B cell (primary cell): ENCODE measurements around the gene PRDM11. TPM values are rescaled to one million over a fixed set of nuclear protein-coding genes. Genes with fewer than 3 reads are reported as not detected.

Experiments used
- ATAC-seq: fragments of 200-7000 bp; cut with Tn5 transposase; one replicate; pipeline ENCODE4 v1.10.0; 2021; ENCODE audit warnings: low read depth, mild to moderate bottlenecking, moderate number of reproducible peaks, moderate library complexity
- CTCF ChIA-PET: fragments of 350-600 bp; sonication (Branson Sonifier 250); formaldehyde crosslinking; loops from one replicate; lab custom pipeline; 2021; ENCODE audit warnings: antibody characterized with exemption, inconsistent platforms; lab: Charles Lee
- POLR2A ChIA-PET: fragments of 350-600 bp; sonication (Branson Sonifier 250); formaldehyde crosslinking; loops from one replicate; lab custom pipeline; 2021; ENCODE audit warnings: antibody characterized with exemption; lab: Charles Lee
- DNase-seq: peaks from one replicate; pipeline ENCODE4 v3.0.0; 2013
- H2AFZ ChIP-seq: 2 replicates; pipeline ENCODE4 v1.6.1; 2012; ENCODE audit warnings: mild to moderate bottlenecking, low read depth, low read length; ENCODE audit not compliant: insufficient read depth, poor library complexity, severe bottlenecking
- H3K27ac ChIP-seq, 2 donors: 1 replicate in 1 of 2; 2 replicates in 1 of 2; pipeline ENCODE4 v1.5.1; 2012 to 2013; ENCODE audit warnings: low read length in 2 of 2, mild to moderate bottlenecking in 2 of 2, moderate library complexity in 1 of 2
- H3K27me3 ChIP-seq, 4 experiments: fragments of 200-600 bp in 1 of 4; sonication (generic) in 1 of 4; replicated peaks in 1 of 4; 1 replicate in 2 of 4; 2 replicates in 2 of 4; pipeline versions ENCODE4 v1.6.1 to v1.7.0; 2013 to 2016; ENCODE audit warnings: low read length in 3 of 4, mild to moderate bottlenecking in 2 of 4, mixed read lengths in 1 of 4, moderate library complexity in 1 of 4; ENCODE audit not compliant: insufficient read depth in 4 of 4, control insufficient read depth in 3 of 4; ENCODE audit errors: control extremely low read depth in 1 of 4
- H3K36me3 ChIP-seq, 2 experiments: replicated peaks in 1 of 2; 1 replicate in 1 of 2; 2 replicates in 1 of 2; pipeline versions ENCODE4 v1.6.1 to v1.7.1; 2013; ENCODE audit warnings: low read length in 1 of 2; ENCODE audit not compliant: insufficient read depth in 2 of 2, control insufficient read depth in 1 of 2; ENCODE audit errors: control extremely low read depth in 1 of 2, extremely low read depth in 1 of 2
- H3K4me1 ChIP-seq, 2 donors: fragments of 200-600 bp in 1 of 2; sonication (generic) in 1 of 2; 1 replicate in 1 of 2; 2 replicates in 1 of 2; pipeline versions ENCODE4 v1.5.1 to v1.6.1; 2013 to 2017; ENCODE audit warnings: low read length in 2 of 2; ENCODE audit not compliant: control insufficient read depth in 2 of 2, insufficient read depth in 2 of 2
- H3K4me2 ChIP-seq: replicated peaks from 2 replicates; pipeline ENCODE3; 2012; ENCODE audit warnings: mild to moderate bottlenecking, low read depth, low read length; ENCODE audit not compliant: poor library complexity, severe bottlenecking
- H3K4me3 ChIP-seq, 5 experiments: fragments of 200-600 bp in 1 of 5; sonication (generic) in 1 of 5; 1 replicate in 3 of 5; 2 replicates in 2 of 5; pipeline versions ENCODE4 v1.5.1 to v1.7.0; 2011 to 2016; ENCODE audit warnings: low read length in 4 of 5, mild to moderate bottlenecking in 4 of 5, low read depth in 2 of 5, control low read depth in 1 of 5, moderate library complexity in 1 of 5; ENCODE audit not compliant: insufficient read depth in 1 of 5; ENCODE audit errors: control extremely low read depth in 1 of 5, extremely low read depth in 1 of 5
- H3K79me2 ChIP-seq: fragments of 200-600 bp; sonication (generic); one replicate; pipeline ENCODE4 v1.6.0; 2016; ENCODE audit warnings: low read length; ENCODE audit not compliant: control insufficient read depth, insufficient read depth
- H3K9ac ChIP-seq: fragments of 200-600 bp; sonication (generic); 2 replicates; pipeline ENCODE4 v1.6.1; 2017; ENCODE audit warnings: mild to moderate bottlenecking, low read length, moderate library complexity
- H3K9me3 ChIP-seq, 3 donors: one replicate each; pipeline versions ENCODE4 v1.6.1 to v1.7.1; 2013; ENCODE audit warnings: low read length in 2 of 3; ENCODE audit not compliant: control insufficient read depth in 2 of 3, insufficient read depth in 1 of 3; ENCODE audit errors: control extremely low read depth in 1 of 3
- H4K20me1 ChIP-seq: 2 replicates; pipeline ENCODE4 v1.6.0; 2012; ENCODE audit warnings: mild to moderate bottlenecking, low read length; ENCODE audit not compliant: insufficient read depth, control insufficient read depth, poor library complexity, severe bottlenecking
- H3K27ac Mint-ChIP-seq: one replicate; pipeline ENCODE4 v1.8.0; 2021; ENCODE audit warnings: mixed read lengths
- H3K27me3 Mint-ChIP-seq: one replicate; pipeline ENCODE4 v1.8.0; 2021; ENCODE audit warnings: mixed read lengths
- H3K4me1 Mint-ChIP-seq: one replicate; pipeline ENCODE4 v1.8.0; 2021; ENCODE audit warnings: mixed read lengths
- H3K4me3 Mint-ChIP-seq: one replicate; pipeline ENCODE4 v1.8.0; 2021; ENCODE audit warnings: mixed read lengths
- H3K9me3 Mint-ChIP-seq: one replicate; pipeline ENCODE4 v1.8.0; 2022; ENCODE audit warnings: mixed read lengths; ENCODE audit not compliant: insufficient read depth
- EZH2 ChIP-seq: IDR thresholded peaks from 2 replicates; pipeline ENCODE4 v1.6.1; 2012; ENCODE audit warnings: borderline replicate concordance, low read depth, mild to moderate bottlenecking, moderate library complexity, low read length; ENCODE audit not compliant: insufficient read depth, poor library complexity, severe bottlenecking
- WGBS: methylation state at CpG from one replicate; pipeline ENCODE4 v1.1.5; 2013; ENCODE audit warnings: missing lambda C conversion rate; ENCODE audit not compliant: insufficient coverage; 5-methylcytosine and 5-hydroxymethylcytosine counted together
- intact Hi-C: fragments of 100-400 bp; cut with micrococcal nuclease; formaldehyde crosslinking; loops from one replicate; pipeline ENCODE4 v1.10.0; 2022
- polyA plus RNA-seq: library from polyadenylated mRNA; depleted of rRNA; stranded (reverse); fragments of >200 nt; gene quantifications from 2 replicates; pipeline ENCODE4 v1.2.3, GENCODE V29; 2012
- total RNA-seq, 2 donors: library from RNA; stranded (reverse); fragments of 120-200 nt in 1 of 2; gene quantifications; 1 replicate in 1 of 2; 2 replicates in 1 of 2; pipeline versions ENCODE4 v1.2.3 to v1.2.4, GENCODE V29; 2013 to 2022
- TF ChIP-seq, protein P1 (sequence below): fragments of 200-600 bp; IDR thresholded peaks from one replicate; pipeline ENCODE4 v1.8.0; 2022; ENCODE audit warnings: antibody characterized with exemption, mild to moderate bottlenecking

The PRDM11 gene
- total and polyA plus RNA-seq, 2 donors (not counting 1 experiment from before 2014, with no cell fraction given) = 9.5 to 26.2 TPM

DNA sequence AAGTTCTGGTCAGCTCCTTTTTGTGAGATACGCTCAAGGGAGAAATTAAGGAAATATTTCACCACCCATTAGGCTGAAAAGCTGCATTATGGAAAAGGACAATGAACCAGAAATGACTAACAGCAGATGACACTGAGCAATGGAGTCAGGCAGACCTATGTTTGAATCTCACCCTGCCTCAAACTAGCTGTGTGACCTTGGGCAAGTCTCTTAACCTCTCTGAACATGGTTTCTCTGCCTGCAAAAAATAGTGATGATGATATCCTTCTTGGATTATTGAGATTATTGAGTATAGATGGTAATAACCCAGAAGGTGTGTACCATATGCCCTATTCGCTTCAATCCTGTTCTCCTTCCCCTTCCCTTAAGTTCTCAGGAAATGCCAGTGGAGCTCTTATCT lies 2.9 kb upstream of the PRDM11 start:
- intact Hi-C loops = no loop called here
- no peak overlapping the region for H3K4me3 ChIP-seq
- H3K9ac ChIP-seq = no peak overlapping the region
- ChIA-PET CTCF (interaction anchor here (1.0 to 1.4 kb wide), 2 partner anchors 33 to 216 kb away, joined by 3 to 5 read pairs; no protein-coding TSS in a partner anchor), POLR2A (no interaction called here)
- peaks cover 19 to 24% of the 10 kb centered on the region in 2 donors for H3K4me1 ChIP-seq
- peaks cover 26% of the 10 kb centered on the region for H3K27me3 Mint-ChIP-seq
- ATAC-seq (no peak), DNase-seq (no peak)
- no peak for TF ChIP-seq EZH2
- TF ChIP-seq, protein P1, sequence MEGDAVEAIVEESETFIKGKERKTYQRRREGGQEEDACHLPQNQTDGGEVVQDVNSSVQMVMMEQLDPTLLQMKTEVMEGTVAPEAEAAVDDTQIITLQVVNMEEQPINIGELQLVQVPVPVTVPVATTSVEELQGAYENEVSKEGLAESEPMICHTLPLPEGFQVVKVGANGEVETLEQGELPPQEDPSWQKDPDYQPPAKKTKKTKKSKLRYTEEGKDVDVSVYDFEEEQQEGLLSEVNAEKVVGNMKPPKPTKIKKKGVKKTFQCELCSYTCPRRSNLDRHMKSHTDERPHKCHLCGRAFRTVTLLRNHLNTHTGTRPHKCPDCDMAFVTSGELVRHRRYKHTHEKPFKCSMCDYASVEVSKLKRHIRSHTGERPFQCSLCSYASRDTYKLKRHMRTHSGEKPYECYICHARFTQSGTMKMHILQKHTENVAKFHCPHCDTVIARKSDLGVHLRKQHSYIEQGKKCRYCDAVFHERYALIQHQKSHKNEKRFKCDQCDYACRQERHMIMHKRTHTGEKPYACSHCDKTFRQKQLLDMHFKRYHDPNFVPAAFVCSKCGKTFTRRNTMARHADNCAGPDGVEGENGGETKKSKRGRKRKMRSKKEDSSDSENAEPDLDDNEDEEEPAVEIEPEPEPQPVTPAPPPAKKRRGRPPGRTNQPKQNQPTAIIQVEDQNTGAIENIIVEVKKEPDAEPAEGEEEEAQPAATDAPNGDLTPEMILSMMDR = no peak
- H3K79me2 ChIP-seq = peaks cover 24% of the 10 kb centered on the region
- H3K9me3 Mint-ChIP-seq = no peaks in the 10 kb centered on the region
- H3K27ac Mint-ChIP-seq = peak overlapping the region; percentile 54
- H3K4me2 ChIP-seq = no peak overlapping the region
- no peak overlapping the region for H3K27ac ChIP-seq
- WGBS = 92% methylated on average over 2 of the region's 2 CpGs
- H3K36me3 ChIP-seq = no peaks in the 10 kb centered on the region
- peaks cover 4% of the 10 kb centered on the region for H4K20me1 ChIP-seq
- H2AFZ ChIP-seq = no peak overlapping the region
- peaks cover 0 to 12% (median 8%) of the 10 kb centered on the region in 4 experiments for H3K27me3 ChIP-seq
- H3K4me1 Mint-ChIP-seq = peaks cover 22% of the 10 kb centered on the region
- H3K9me3 ChIP-seq = peaks cover 0 to 5% (median 0%) of the 10 kb centered on the region in 3 donors
- H3K4me3 Mint-ChIP-seq = no peak overlapping the region

- Histone ChIP-seq H3K36me3 (no peaks in the 10 kb centered on the region), H3K4me3 (no peak overlapping the region), H3K4me2 (no peak overlapping the region), H2AFZ (no peak overlapping the region), H3K79me2 (peaks cover 34% of the 10 kb centered on the region), H3K27ac (no peak overlapping the region), H3K27me3 (peaks cover 0 to 12% (median 8%) of the 10 kb centered on the region in 4 experiments), H3K4me1 (peaks cover 19 to 27% of the 10 kb centered on the region in 2 donors), H3K9ac (no peak overlapping the region), H4K20me1 (peaks cover 12% of the 10 kb centered on the region), H3K9me3 (peaks cover 0 to 5% (median 0%) of the 10 kb centered on the region in 3 donors)
- intact Hi-C loops = loop anchor here (5.0 kb wide), 3 partner anchors 117 to 1558 kb away; partner anchors contain the start of genes ARHGAP1, CD82 and ZNF408
- H3K27ac Mint-ChIP-seq = peak overlapping the region; percentile 4
- ChIA-PET CTCF (no interaction called here), POLR2A (no interaction called here)
- TF ChIP-seq, protein P1 = no peak
- no peak for TF ChIP-seq EZH2
- no peak overlapping the region for H3K4me3 Mint-ChIP-seq
- WGBS = 94% methylated on average over 14 of the region's 16 CpGs
- H3K4me1 Mint-ChIP-seq = peaks cover 32% of the 10 kb centered on the region
- DNase-seq (no peak), ATAC-seq (no peak)
- H3K27me3 Mint-ChIP-seq = peaks cover 22% of the 10 kb centered on the region
- no peaks in the 10 kb centered on the region for H3K9me3 Mint-ChIP-seq
Measured at GRCh38 chr11:45144126-45145082, 2.0 kb upstream of the PRDM11 start.
